AG09309 (cell line): ENCODE data around the gene KCNJ12.
A peak's percentile ranks its signal among the peaks of the same experiment; 100 is the strongest.

Experiments
- DNase-seq: peaks from one replicate; pipeline ENCODE4 v3.0.0-alpha.2; 2010; ENCODE audit warnings: low read depth
- H3K4me3 ChIP-seq: 2 replicates; pipeline ENCODE4 v1.5.1; 2011; ENCODE audit warnings: mild to moderate bottlenecking, low read depth, low read length, moderate library complexity; ENCODE audit not compliant: control insufficient read depth
- TF ChIP-seq, protein P1 (sequence below): IDR thresholded peaks from 2 replicates; pipeline ENCODE4 v1.5.1; 2011; ENCODE audit warnings: mild to moderate bottlenecking, low read depth, low read length, inconsistent platforms; ENCODE audit not compliant: insufficient read depth, control insufficient read depth; ENCODE audit errors: missing control alignments

The KCNJ12 gene

DNA sequence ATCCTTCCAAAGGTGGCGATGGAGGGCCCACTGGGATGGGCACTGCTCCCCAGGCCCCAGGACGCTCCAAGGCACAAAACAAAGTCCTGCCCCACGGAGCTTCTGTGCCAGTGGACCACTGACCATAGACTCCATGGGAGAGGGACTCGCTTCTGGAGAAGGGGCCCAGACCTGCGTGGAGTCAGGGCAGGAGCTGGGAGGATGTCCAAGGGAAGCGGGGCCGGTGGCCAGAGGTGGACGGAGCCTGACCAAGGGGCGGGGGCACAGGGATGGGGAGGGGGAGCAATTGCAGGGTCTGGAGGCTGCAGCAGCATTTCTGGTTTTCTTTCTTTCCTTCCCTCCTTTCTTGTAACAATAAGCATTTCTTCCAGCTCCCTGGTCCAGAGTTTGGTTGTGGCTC, 14.1 kb downstream of the KCNJ12 start:
- no peak for DNase-seq
- TF ChIP-seq, protein P1, sequence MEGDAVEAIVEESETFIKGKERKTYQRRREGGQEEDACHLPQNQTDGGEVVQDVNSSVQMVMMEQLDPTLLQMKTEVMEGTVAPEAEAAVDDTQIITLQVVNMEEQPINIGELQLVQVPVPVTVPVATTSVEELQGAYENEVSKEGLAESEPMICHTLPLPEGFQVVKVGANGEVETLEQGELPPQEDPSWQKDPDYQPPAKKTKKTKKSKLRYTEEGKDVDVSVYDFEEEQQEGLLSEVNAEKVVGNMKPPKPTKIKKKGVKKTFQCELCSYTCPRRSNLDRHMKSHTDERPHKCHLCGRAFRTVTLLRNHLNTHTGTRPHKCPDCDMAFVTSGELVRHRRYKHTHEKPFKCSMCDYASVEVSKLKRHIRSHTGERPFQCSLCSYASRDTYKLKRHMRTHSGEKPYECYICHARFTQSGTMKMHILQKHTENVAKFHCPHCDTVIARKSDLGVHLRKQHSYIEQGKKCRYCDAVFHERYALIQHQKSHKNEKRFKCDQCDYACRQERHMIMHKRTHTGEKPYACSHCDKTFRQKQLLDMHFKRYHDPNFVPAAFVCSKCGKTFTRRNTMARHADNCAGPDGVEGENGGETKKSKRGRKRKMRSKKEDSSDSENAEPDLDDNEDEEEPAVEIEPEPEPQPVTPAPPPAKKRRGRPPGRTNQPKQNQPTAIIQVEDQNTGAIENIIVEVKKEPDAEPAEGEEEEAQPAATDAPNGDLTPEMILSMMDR = no peak
- H3K4me3 ChIP-seq = no peak overlapping the region

DNA sequence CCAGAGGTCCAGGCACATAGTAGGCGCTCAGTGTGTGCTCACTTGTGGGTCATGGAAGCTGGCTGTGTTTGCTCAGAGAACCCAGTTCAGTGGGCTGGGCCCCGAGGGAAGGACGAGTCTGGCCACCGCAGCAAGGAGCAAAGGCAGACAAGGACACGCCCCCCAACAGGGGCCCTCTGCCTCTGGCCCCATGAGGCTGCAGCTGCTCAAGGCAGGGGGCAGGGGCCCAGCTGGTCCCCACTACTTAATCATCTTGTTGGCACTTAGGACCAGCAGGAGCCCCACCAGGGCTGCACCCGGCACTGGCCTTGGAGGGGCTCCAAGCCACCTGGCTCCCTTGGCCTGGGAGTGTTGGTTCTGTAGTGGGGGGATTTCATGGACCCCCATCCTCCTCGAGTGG, 16.1 kb downstream of the KCNJ12 start:
- H3K4me3 ChIP-seq = no peak overlapping the region
- no peak for DNase-seq
- TF ChIP-seq, protein P1 = no peak

DNA sequence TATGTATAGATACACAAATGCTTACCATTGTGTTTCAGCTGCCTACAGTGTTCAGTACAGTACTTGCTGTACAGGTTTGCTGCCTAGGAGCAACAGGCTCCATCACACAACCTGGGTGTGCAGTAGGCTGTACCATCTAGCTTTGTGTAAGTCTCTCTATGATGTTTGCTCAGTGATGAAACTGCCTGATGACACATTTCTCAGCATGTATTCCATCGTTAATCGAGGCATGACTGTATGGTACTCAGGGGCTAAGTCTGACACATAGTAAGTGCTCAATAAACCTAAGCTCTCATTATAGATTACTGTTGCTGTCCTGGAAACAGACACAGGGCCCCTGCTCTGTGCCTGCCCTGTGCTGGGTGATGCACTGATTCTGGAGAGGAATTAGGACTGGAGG, 18.1 kb downstream of the KCNJ12 start:
- no peak overlapping the region for H3K4me3 ChIP-seq
- peak; percentile 14 for DNase-seq

DNA sequence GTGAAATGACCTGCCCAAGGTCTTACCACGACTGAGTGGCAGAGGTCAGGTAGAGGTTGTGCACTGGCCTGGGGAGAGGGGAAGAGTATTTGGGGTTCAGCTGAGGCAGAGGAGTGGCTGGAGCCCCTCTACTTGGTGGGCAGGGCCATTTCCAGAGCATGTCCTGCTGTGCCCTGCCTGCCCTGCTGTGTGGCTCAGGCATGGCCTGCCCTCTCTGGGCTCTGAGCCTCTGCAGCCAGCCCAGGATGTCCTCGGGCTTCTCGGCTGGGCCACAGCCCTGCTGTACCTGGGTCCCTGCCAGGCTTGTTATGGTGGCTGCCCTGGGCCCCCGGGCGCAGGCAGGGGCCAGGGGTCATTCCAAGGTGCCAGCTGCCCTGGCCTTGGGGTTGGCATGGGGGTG, 19.6 kb downstream of the KCNJ12 start:
- TF ChIP-seq, protein P1 = no peak
- no peak for DNase-seq
- no peak overlapping the region for H3K4me3 ChIP-seq

More for the DNA sequence above, 18.1 kb downstream of the KCNJ12 start:
- TF ChIP-seq, protein P1 = no peak

DNA sequence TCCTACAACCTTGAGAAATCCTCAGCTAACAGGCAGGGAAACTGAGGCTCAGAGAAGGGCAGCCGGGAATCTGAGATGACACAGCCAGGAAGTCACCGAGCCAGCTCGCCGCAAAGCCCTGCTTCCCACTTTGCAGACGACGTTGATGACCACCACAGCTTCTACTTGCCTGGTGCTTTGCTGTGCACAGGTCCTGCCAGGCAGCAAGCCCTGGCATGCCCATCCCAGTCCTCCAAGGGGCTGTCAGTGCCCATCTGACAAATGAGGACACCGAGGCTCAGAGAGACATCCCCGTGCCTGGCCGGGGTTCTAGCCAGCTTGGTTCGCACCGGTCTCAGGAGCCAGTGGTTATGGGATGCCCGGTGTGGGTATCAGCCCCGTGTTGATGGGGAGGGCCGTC, 20.1 kb downstream of the KCNJ12 start:
- no peak overlapping the region for H3K4me3 ChIP-seq
- no peak for DNase-seq
- TF ChIP-seq, protein P1 = no peak

DNA sequence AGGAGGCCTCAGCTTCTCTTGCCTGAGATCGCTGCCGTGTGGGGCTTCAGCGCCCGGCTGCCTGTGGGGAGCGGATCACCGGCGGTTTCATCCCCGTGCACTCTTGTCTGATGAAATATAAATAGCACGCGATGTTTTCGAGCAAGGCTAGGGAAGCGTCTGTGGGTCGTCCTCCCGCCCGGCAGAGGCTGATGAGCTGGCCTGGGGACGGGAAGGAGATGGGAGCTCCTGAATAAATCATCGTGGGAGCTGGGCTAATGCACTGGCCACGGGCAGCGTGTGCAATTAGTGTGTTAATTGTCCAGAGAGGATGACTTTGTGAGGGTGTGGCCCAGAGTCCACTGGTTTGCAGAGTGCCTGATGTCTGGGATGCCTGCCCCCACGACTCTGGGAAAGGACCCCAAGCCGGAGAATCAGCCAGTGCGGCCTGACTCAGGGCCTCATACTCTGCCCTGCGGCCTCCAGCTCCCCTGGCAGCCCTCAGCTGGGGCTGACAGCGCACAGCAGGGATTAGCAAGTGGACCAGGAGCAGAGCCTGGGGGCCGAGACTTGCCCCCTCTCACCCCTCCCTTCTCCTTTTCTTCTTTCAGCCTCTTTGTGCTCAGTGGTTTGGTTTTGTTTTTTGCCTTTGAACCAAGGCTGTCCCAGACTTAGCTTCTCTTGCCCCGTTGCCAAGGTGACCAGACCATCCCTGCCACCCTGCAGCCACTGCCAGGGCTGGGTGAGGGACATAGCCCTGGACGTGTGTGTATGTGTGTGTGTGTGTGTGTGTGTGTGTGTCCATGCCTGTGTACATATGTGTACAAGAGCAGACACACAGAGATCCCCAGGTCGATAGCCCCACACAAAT, 21.4 kb downstream of the KCNJ12 start:
- peak; percentile 38 for DNase-seq

More for the DNA sequence above, 21.4 kb downstream of the KCNJ12 start:
- TF ChIP-seq, protein P1 = no peak
- no peak overlapping the region for H3K4me3 ChIP-seq
